Measurements from ENCODE around the gene TSHZ3.

DNA sequence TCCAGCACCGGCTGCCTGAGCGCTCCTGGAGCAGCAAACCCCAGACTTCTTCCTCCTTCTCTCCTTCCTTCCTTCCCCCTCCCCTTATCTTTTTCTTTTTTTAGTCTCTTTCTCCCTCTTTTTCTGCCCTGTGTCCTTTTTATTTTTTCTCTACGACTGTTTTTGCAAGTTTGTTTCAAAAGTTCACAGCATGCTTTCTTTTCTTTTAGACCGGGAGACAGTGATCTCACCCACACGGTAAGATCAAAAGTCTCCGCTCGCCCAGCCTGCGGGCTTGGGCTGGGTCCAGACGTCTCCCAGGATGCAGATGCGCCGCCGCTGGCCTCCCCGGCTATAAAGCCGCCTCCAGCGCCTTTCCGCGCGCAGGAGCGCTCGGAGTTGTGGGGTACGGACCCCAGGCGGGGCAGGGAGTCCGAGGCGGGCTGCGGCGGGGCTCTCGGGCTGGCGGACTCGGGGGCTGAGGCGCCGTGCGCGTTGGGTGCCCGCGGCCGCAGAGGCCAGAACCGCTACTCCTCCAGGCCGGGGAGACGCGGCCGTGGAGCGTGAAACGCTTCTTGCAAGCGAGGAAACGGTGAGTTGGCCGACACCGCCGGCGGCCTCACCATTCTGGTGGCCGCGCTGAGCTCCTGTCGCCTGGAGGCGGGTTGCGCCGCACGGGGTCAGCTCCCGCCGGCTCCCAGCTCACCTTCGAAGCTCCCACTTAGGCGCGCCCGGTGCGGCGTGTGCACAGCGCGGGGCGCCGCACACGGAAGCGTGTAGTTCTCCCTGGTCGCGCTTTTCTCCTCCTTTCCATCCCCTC lies 2.0 kb upstream of the TSHZ3 start:
- TF ChIP-seq SP1 (IDR thresholded peaks at IDR 0.05; ENCODE audit: low read depth), result no peak
- TF ChIP-seq JUND (IDR thresholded peaks at IDR 0.05), result no peak
- TF ChIP-seq, protein P1, sequence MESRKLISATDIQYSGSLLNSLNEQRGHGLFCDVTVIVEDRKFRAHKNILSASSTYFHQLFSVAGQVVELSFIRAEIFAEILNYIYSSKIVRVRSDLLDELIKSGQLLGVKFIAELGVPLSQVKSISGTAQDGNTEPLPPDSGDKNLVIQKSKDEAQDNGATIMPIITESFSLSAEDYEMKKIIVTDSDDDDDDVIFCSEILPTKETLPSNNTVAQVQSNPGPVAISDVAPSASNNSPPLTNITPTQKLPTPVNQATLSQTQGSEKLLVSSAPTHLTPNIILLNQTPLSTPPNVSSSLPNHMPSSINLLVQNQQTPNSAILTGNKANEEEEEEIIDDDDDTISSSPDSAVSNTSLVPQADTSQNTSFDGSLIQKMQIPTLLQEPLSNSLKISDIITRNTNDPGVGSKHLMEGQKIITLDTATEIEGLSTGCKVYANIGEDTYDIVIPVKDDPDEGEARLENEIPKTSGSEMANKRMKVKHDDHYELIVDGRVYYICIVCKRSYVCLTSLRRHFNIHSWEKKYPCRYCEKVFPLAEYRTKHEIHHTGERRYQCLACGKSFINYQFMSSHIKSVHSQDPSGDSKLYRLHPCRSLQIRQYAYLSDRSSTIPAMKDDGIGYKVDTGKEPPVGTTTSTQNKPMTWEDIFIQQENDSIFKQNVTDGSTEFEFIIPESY (IDR thresholded peaks at IDR 0.05; ENCODE audit: extremely low read depth, insufficient replicate concordance, low read length), result no peak
- TF ChIP-seq, protein P2, sequence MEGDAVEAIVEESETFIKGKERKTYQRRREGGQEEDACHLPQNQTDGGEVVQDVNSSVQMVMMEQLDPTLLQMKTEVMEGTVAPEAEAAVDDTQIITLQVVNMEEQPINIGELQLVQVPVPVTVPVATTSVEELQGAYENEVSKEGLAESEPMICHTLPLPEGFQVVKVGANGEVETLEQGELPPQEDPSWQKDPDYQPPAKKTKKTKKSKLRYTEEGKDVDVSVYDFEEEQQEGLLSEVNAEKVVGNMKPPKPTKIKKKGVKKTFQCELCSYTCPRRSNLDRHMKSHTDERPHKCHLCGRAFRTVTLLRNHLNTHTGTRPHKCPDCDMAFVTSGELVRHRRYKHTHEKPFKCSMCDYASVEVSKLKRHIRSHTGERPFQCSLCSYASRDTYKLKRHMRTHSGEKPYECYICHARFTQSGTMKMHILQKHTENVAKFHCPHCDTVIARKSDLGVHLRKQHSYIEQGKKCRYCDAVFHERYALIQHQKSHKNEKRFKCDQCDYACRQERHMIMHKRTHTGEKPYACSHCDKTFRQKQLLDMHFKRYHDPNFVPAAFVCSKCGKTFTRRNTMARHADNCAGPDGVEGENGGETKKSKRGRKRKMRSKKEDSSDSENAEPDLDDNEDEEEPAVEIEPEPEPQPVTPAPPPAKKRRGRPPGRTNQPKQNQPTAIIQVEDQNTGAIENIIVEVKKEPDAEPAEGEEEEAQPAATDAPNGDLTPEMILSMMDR (IDR thresholded peaks at IDR 0.05 in 2 of 3, conservative IDR thresholded peaks at IDR 0.05 in 1 of 3; ENCODE audit: borderline replicate concordance in 1 of 3, insufficient read depth in 1 of 3, low read depth in 2 of 3, low read length in 2 of 3), result no peak
- no peak for TF ChIP-seq POLR2A (IDR thresholded peaks at IDR 0.05; ENCODE audit: borderline replicate concordance, extremely low read depth, insufficient read depth, insufficient read length)
- TF ChIP-seq SIN3A (IDR thresholded peaks at IDR 0.05; ENCODE audit: low read depth), result no peak
- TF ChIP-seq, protein P3, sequence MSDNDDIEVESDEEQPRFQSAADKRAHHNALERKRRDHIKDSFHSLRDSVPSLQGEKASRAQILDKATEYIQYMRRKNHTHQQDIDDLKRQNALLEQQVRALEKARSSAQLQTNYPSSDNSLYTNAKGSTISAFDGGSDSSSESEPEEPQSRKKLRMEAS (IDR thresholded peaks at IDR 0.05), result no peak
- no peak for TF ChIP-seq ELF1 (IDR thresholded peaks at IDR 0.05; ENCODE audit: borderline replicate concordance, low read depth)
- TF ChIP-seq EZH2 (IDR thresholded peaks at IDR 0.05), result no peak
- TF ChIP-seq CEBPB (IDR thresholded peaks at IDR 0.05; ENCODE audit: low read depth), result no peak

Measured in HCT116 (cell line).